Skin of body (tissue), 2 donors: ENCODE results near the gene ARHGAP44. TPM values are rescaled to one million over a fixed set of nuclear protein-coding genes. Genes with fewer than 3 reads are reported as not detected.

Source experiments
- DNase-seq: peaks from one replicate; lab custom pipeline; 2025; lab: John Stamatoyannopoulos, UW
- total RNA-seq: library from RNA; depleted of rRNA; stranded (reverse); fragments of >200 nt; gene quantifications from one replicate; pipeline ENCODE4 v1.2.3, GENCODE V29; 2014

Gene ARHGAP44
- total RNA-seq, result 5.7 TPM

GRCh38 chr17:12789481-12790248 is at the start of gene ARHGAP44:
TSS of gene ARHGAP44 (plus strand) at chr17:12789498. CDS start at chr17:12789839, 341 bp downstream.
- no peak for DNase-seq

GRCh38 chr17:12739500-12739899 is 49.8 kb upstream of the ARHGAP44 start:
- no peak for DNase-seq

GRCh38 chr17:12743046-12743445 is 46.3 kb upstream of the ARHGAP44 start:
- no peak for DNase-seq

GRCh38 chr17:12744298-12744697 is 45.0 kb upstream of the ARHGAP44 start:
- no peak for DNase-seq

- DNase-seq, result no peak
Measured at GRCh38 chr17:12744786-12745185, 44.5 kb upstream of the ARHGAP44 start.

GRCh38 chr17:12745486-12745885 is 43.8 kb upstream of the ARHGAP44 start:
- DNase-seq, result no peak

GRCh38 chr17:12756786-12757185 is 32.5 kb upstream of the ARHGAP44 start:
- no peak for DNase-seq

GRCh38 chr17:12759090-12759489 is 30.2 kb upstream of the ARHGAP44 start:
- DNase-seq, result no peak

- no peak for DNase-seq
Measured at GRCh38 chr17:12765548-12765947, 23.8 kb upstream of the ARHGAP44 start.

- DNase-seq, result no peak
Measured at GRCh38 chr17:12768255-12768654, 21.0 kb upstream of the ARHGAP44 start.

GRCh38 chr17:12769981-12770380 is 19.3 kb upstream of the ARHGAP44 start:
- DNase-seq, result no peak

- no peak for DNase-seq
Measured at GRCh38 chr17:12773153-12773552, 16.1 kb upstream of the ARHGAP44 start.

GRCh38 chr17:12789075-12789480 is 220 bp upstream of the ARHGAP44 start:
- no peak for DNase-seq

- DNase-seq, result no peak
Measured at GRCh38 chr17:12790249-12791106, 1.2 kb downstream of the ARHGAP44 start.

- no peak for DNase-seq
Measured at GRCh38 chr17:12794919-12795532, 5.7 kb downstream of the ARHGAP44 start.

- DNase-seq, result no peak
Measured at GRCh38 chr17:12800855-12801365, 11.6 kb downstream of the ARHGAP44 start.

GRCh38 chr17:12806630-12807029 is 17.3 kb downstream of the ARHGAP44 start:
- no peak for DNase-seq

- DNase-seq, result no peak
Measured at GRCh38 chr17:12808723-12809122, 19.4 kb downstream of the ARHGAP44 start.

GRCh38 chr17:12812877-12813276 is 23.6 kb downstream of the ARHGAP44 start:
- DNase-seq, result no peak

GRCh38 chr17:12813664-12814063 is 24.4 kb downstream of the ARHGAP44 start:
- DNase-seq, result no peak

- no peak for DNase-seq
Measured at GRCh38 chr17:12814718-12815117, 25.4 kb downstream of the ARHGAP44 start.

GRCh38 chr17:12815642-12816141 is 26.4 kb downstream of the ARHGAP44 start:
- DNase-seq, result no peak
